ENCODE measurements around the gene SELENOI. TPM values are rescaled to one million over a fixed set of nuclear protein-coding genes. Genes with fewer than 3 reads are reported as not detected.

SELENOI gene
- total RNA-seq, 1 donor from 2014 or later, result 33.4 TPM

DNA sequence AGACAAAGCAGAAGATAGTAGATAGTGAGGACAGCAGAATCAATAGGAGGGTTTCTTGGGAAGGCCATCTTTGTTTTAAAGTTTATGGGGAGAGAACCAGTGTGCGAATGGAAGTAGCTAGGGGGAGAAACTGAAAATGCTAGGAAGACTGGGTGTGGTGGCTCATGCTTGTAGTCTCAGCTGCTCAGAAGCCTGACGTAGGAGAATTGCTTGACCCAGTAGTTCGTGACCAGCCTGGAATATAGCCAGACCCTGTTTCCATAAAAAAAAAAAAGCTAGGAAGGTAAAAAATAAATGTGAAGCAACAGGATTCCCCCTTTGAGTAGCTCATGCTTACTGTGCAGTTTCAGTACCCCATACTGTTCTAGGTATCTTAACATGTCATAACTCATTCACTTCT is 36.6 kb downstream of the SELENOI start:
- intact Hi-C loops (cut with DNase I), result no loop called here
- Histone ChIP-seq H3K27me3 (no peaks in the 10 kb centered on the region), H3K4me1 (no peaks in the 10 kb centered on the region), H3K27ac (no peak overlapping the region), H3K9me3 (no peaks in the 10 kb centered on the region), H3K4me3 (no peak overlapping the region), H3K36me3 (no peaks in the 10 kb centered on the region)
- TF ChIP-seq POLR2AphosphoS5 (IDR thresholded peaks at IDR 0.05; ENCODE audit: insufficient read depth in 1 of 2, low read depth in 1 of 2), result no peak
- TF ChIP-seq, protein P1, sequence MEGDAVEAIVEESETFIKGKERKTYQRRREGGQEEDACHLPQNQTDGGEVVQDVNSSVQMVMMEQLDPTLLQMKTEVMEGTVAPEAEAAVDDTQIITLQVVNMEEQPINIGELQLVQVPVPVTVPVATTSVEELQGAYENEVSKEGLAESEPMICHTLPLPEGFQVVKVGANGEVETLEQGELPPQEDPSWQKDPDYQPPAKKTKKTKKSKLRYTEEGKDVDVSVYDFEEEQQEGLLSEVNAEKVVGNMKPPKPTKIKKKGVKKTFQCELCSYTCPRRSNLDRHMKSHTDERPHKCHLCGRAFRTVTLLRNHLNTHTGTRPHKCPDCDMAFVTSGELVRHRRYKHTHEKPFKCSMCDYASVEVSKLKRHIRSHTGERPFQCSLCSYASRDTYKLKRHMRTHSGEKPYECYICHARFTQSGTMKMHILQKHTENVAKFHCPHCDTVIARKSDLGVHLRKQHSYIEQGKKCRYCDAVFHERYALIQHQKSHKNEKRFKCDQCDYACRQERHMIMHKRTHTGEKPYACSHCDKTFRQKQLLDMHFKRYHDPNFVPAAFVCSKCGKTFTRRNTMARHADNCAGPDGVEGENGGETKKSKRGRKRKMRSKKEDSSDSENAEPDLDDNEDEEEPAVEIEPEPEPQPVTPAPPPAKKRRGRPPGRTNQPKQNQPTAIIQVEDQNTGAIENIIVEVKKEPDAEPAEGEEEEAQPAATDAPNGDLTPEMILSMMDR (IDR thresholded peaks at IDR 0.05), result no peak
- no peak for TF ChIP-seq POLR2A (IDR thresholded peaks at IDR 0.05)
- DNase-seq (ENCODE audit: extremely low spot score in 2 of 2), result no peak

DNA sequence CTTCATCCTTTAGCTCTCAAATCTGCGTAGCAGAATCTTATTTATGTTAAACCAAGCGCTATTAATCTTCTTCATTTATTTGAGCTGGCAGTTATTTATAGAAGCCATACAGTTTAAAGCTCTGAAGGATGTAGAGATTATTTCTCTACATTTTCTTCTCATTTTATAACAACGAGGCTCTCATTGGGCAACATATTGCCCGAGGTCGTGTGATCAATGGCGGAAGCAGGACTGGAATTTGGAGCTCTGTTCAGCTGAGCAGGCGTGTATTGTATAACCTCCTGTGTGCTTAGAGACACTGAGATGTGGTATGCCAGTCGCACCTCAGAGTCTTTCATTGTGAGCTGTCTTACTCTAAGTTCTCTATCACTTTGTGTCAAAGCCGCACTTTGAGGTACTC is 38.2 kb downstream of the SELENOI start:
- DNase-seq (ENCODE audit: extremely low spot score in 2 of 2), result no peak
- Histone ChIP-seq H3K9me3 (no peaks in the 10 kb centered on the region), H3K27ac (no peak overlapping the region), H3K4me3 (no peak overlapping the region), H3K27me3 (no peaks in the 10 kb centered on the region), H3K4me1 (no peaks in the 10 kb centered on the region), H3K36me3 (no peaks in the 10 kb centered on the region)
- no peak for TF ChIP-seq POLR2A (IDR thresholded peaks at IDR 0.05)
- TF ChIP-seq, protein P1 (IDR thresholded peaks at IDR 0.05), result no peak
- no peak for TF ChIP-seq POLR2AphosphoS5 (IDR thresholded peaks at IDR 0.05; ENCODE audit: insufficient read depth in 1 of 2, low read depth in 1 of 2)
- intact Hi-C loops (cut with DNase I), result no loop called here

DNA sequence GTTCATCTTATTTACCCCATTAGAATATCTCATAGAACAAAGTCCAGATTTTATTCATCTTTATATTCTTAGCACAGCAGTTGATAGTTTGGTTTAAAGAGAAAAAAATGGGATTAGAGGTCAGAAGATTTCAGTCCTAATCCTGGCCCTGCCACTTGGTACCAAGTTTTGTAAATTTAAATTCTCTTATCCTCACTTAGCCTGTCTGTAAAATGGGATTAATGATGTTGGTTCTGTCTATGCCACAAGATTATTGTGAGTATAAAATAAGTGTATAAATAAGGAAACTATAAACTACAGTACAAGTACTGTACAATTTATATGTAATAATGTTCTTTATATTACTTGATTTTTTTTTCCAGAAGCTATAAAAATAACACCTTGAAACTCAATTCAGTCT is 38.7 kb downstream of the SELENOI start:
- intact Hi-C loops (cut with DNase I), result no loop called here
- Histone ChIP-seq H3K4me1 (no peaks in the 10 kb centered on the region), H3K27me3 (no peaks in the 10 kb centered on the region), H3K4me3 (no peak overlapping the region), H3K9me3 (no peaks in the 10 kb centered on the region), H3K27ac (no peak overlapping the region), H3K36me3 (no peaks in the 10 kb centered on the region)
- TF ChIP-seq, protein P1 (IDR thresholded peaks at IDR 0.05), result no peak
- no peak for TF ChIP-seq POLR2AphosphoS5 (IDR thresholded peaks at IDR 0.05; ENCODE audit: insufficient read depth in 1 of 2, low read depth in 1 of 2)
- no peak for TF ChIP-seq POLR2A (IDR thresholded peaks at IDR 0.05)
- DNase-seq (ENCODE audit: extremely low spot score in 2 of 2), result no peak

DNA sequence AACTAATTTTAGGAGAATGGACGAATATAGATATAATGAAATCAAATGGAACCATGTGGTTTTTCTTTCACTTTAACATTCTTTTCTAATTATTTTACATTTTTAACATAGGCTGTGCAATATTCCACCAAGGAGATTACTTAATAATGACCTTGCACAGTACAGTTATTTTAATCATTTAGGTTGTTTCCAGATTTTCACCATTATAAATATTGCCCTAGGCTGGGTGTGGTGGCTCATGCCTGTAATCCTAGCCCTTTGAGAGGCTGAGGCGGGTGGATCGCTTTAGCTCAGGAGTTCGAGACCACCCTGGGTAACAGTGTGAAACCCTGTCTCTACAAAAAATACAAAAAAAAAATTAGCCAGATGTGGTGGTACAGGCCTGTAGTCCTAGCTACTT is 41.2 kb downstream of the SELENOI start:
- intact Hi-C loops (cut with DNase I), result no loop called here
- no peaks in the 10 kb centered on the region for H3K9me3 ChIP-seq
- peaks cover 0 to 10% of the 10 kb centered on the region in 2 donors for H3K36me3 ChIP-seq
- no peaks in the 10 kb centered on the region for H3K4me1 ChIP-seq
- TF ChIP-seq, protein P1 (IDR thresholded peaks at IDR 0.05), result no peak
- TF ChIP-seq POLR2A (IDR thresholded peaks at IDR 0.05), result no peak
- no peak for TF ChIP-seq POLR2AphosphoS5 (IDR thresholded peaks at IDR 0.05; ENCODE audit: insufficient read depth in 1 of 2, low read depth in 1 of 2)
- no peak overlapping the region for H3K4me3 ChIP-seq
- H3K27ac ChIP-seq, result no peak overlapping the region
- H3K27me3 ChIP-seq, result no peaks in the 10 kb centered on the region
- no peak for DNase-seq (ENCODE audit: extremely low spot score in 2 of 2)

DNA sequence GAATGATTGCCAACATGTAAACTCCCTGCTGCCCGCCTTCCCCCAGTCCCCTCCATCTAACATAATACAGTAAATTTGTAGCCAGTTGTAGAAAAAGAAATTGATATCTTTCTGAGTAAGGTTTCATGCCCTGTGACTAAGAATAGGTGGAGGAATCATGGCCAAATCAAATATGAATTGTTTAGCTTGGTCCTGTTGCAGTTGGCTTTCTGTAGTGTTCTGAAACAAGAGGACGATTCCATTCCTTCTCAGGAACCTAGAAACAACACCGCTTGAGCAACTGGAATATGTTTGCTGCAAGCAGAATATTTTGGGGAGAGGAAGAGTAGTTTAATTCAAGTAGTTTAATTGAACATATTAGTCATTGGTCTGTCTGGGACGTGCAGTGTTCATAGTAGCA is 48.8 kb downstream of the SELENOI start:
- H3K36me3 ChIP-seq, result peaks cover 0 to 10% of the 10 kb centered on the region in 2 donors
- intact Hi-C loops (cut with DNase I), result no loop called here
- no peak overlapping the region for H3K27ac ChIP-seq
- H3K4me3 ChIP-seq, result no peak overlapping the region
- TF ChIP-seq, protein P1 (IDR thresholded peaks at IDR 0.05), result no peak
- TF ChIP-seq POLR2AphosphoS5 (IDR thresholded peaks at IDR 0.05; ENCODE audit: insufficient read depth in 1 of 2, low read depth in 1 of 2), result no peak
- TF ChIP-seq POLR2A (IDR thresholded peaks at IDR 0.05), result no peak
- no peaks in the 10 kb centered on the region for H3K4me1 ChIP-seq
- DNase-seq (ENCODE audit: extremely low spot score in 2 of 2), result no peak
- no peaks in the 10 kb centered on the region for H3K9me3 ChIP-seq
- H3K27me3 ChIP-seq, result no peaks in the 10 kb centered on the region
